IMR-90 (cell line): ENCODE measurements around the gene NFKB1. TPM values are rescaled to one million over a fixed set of nuclear protein-coding genes. Genes with fewer than 3 reads are reported as not detected.

ENCODE experiments used
- ATAC-seq: fragments of 200-7000 bp; cut with Tn5 transposase; 2 replicates; pipeline ENCODE4 v1.9.1; 2020; ENCODE audit warnings: low read depth, mild to moderate bottlenecking, moderate library complexity
- BruUV-seq: library from RNA; stranded (reverse); fragments of 400-500 nt; replicated peaks from 2 replicates; lab custom pipeline; 2021; lab: Mats Ljungman, UMichigan
- CTCF ChIA-PET: fragments of 300-600 bp; formaldehyde crosslinking; extraction: SDS; loops from one replicate; lab custom pipeline; 2021; ENCODE audit warnings: antibody characterized with exemption; lab: Yijun Ruan, JAX
- POLR2A ChIA-PET: fragments of 300-600 bp; sonication (Branson Sonifier 250); formaldehyde crosslinking; loops from one replicate; lab custom pipeline; 2022; ENCODE audit warnings: antibody characterized with exemption; ENCODE audit not compliant: unreplicated experiment; lab: Charles Lee
- DNase-seq: peaks from one replicate; pipeline ENCODE4 v3.0.0; 2013
- H2AFZ ChIP-seq: replicated peaks from 2 replicates; pipeline ENCODE3; 2013; ENCODE audit warnings: low read length, mild to moderate bottlenecking; ENCODE audit not compliant: poor library complexity
- H2AK5ac ChIP-seq: 2 replicates; pipeline ENCODE4 v1.6.1; 2013; ENCODE audit warnings: low read depth, low read length, inconsistent platforms
- H2AK9ac ChIP-seq: replicated peaks from 2 replicates; pipeline ENCODE3; 2013; ENCODE audit warnings: mild to moderate bottlenecking, low read depth, low read length, moderate library complexity; ENCODE audit not compliant: poor library complexity
- H2BK120ac ChIP-seq: 2 replicates; pipeline ENCODE4 v1.6.1; 2013; ENCODE audit warnings: low read depth, low read length, inconsistent platforms
- H2BK15ac ChIP-seq: 3 replicates; pipeline ENCODE4 v1.6.1; 2013; ENCODE audit warnings: low read depth, low read length, inconsistent platforms
- H2BK20ac ChIP-seq: 2 replicates; pipeline ENCODE4 v1.6.1; 2013; ENCODE audit warnings: low read depth, mild to moderate bottlenecking, inconsistent platforms, low read length, moderate library complexity
- H2BK5ac ChIP-seq: 2 replicates; pipeline ENCODE4 v1.6.1; 2013; ENCODE audit warnings: mild to moderate bottlenecking, low read depth, low read length, inconsistent platforms; ENCODE audit not compliant: poor library complexity, severe bottlenecking
- H3K14ac ChIP-seq: replicated peaks from 2 replicates; pipeline ENCODE4 v1.6.1; 2013; ENCODE audit warnings: low read depth, low read length, inconsistent platforms
- H3K18ac ChIP-seq: 2 replicates; pipeline ENCODE4 v1.6.1; 2013; ENCODE audit warnings: low read depth, low read length, control low read depth
- H3K23ac ChIP-seq: 2 replicates; pipeline ENCODE4 v1.6.1; 2013; ENCODE audit warnings: low read depth, low read length, inconsistent platforms
- H3K27ac ChIP-seq: 2 replicates; pipeline ENCODE4 v1.5.1; 2013; ENCODE audit warnings: mild to moderate bottlenecking, control low read depth, low read length; ENCODE audit not compliant: insufficient read depth
- H3K27me3 ChIP-seq: 2 replicates; pipeline ENCODE4 v1.6.1; 2013; ENCODE audit warnings: low read length; ENCODE audit not compliant: control insufficient read depth, insufficient read depth
- H3K36me3 ChIP-seq: 2 replicates; pipeline ENCODE4 v1.6.1; 2013; ENCODE audit warnings: low read length, mixed read lengths; ENCODE audit not compliant: control insufficient read depth, insufficient read depth
- H3K4ac ChIP-seq: 2 replicates; pipeline ENCODE4 v1.6.1; 2013; ENCODE audit warnings: low read depth, low read length, inconsistent platforms
- H3K4me1 ChIP-seq: 2 replicates; pipeline ENCODE4 v1.6.1; 2013; ENCODE audit warnings: low read length, mixed read lengths; ENCODE audit not compliant: control insufficient read depth, insufficient read depth
- H3K4me2 ChIP-seq: 2 replicates; pipeline ENCODE4 v1.6.1; 2013; ENCODE audit warnings: low read depth, mild to moderate bottlenecking, control low read depth, low read length, moderate library complexity
- H3K4me3 ChIP-seq: 2 replicates; pipeline ENCODE4 v1.5.1; 2013; ENCODE audit warnings: low read depth, mild to moderate bottlenecking, control low read depth, low read length, moderate library complexity; ENCODE audit not compliant: insufficient read depth
- H3K56ac ChIP-seq: 2 replicates; pipeline ENCODE4 v1.6.1; 2013; ENCODE audit warnings: low read length, inconsistent platforms; ENCODE audit not compliant: insufficient read depth; ENCODE audit errors: extremely low read depth
- H3K79me1 ChIP-seq, 2 experiments: 2 replicates each; pipeline ENCODE4 v1.6.1; 2013; ENCODE audit warnings: low read length in 2 of 2, inconsistent platforms in 1 of 2, low read depth in 1 of 2
- H3K9ac ChIP-seq: 2 replicates; pipeline ENCODE4 v1.6.1; 2013; ENCODE audit warnings: low read depth, low read length, control low read depth
- H3K9me1 ChIP-seq: 2 replicates; pipeline ENCODE4 v1.6.1; 2013; ENCODE audit warnings: low read length, inconsistent platforms; ENCODE audit not compliant: insufficient read depth
- H3K9me3 ChIP-seq: 2 replicates; pipeline ENCODE4 v1.6.1; 2013; ENCODE audit warnings: low read length; ENCODE audit not compliant: control insufficient read depth, insufficient read depth
- H4K20me1 ChIP-seq: 2 replicates; pipeline ENCODE4 v1.6.1; 2013; ENCODE audit warnings: low read length, inconsistent platforms; ENCODE audit not compliant: insufficient read depth
- H4K5ac ChIP-seq: 2 replicates; pipeline ENCODE4 v1.6.1; 2013; ENCODE audit warnings: mild to moderate bottlenecking, low read depth, low read length, control low read depth
- H4K8ac ChIP-seq, 2 experiments: 2 replicates each; pipeline ENCODE4 v1.6.1; 2013; ENCODE audit warnings: low read depth in 2 of 2, low read length in 2 of 2, control low read depth in 1 of 2, inconsistent platforms in 1 of 2
- H4K91ac ChIP-seq: 2 replicates; pipeline ENCODE4 v1.6.1; 2013; ENCODE audit warnings: low read depth, low read length, inconsistent platforms; ENCODE audit not compliant: insufficient read depth
- BHLHE40 ChIP-seq: fragments of 150-350 bp; IDR thresholded peaks from 2 replicates; pipeline ENCODE4 v1.6.1; 2016; ENCODE audit warnings: mild to moderate bottlenecking, low read depth, low read length
- CHD1 ChIP-seq: IDR thresholded peaks from 2 replicates; pipeline ENCODE4 v1.6.1; 2012; ENCODE audit warnings: low read depth, low read length, improper control_type of control experiment
- ELK1 ChIP-seq: fragments of 150-350 bp; IDR thresholded peaks from 2 replicates; pipeline ENCODE4 v1.6.1; 2016; ENCODE audit warnings: low read depth, mild to moderate bottlenecking, low read length, moderate library complexity, borderline replicate concordance
- MAFK ChIP-seq: IDR thresholded peaks from 2 replicates; pipeline ENCODE4 v1.6.1; 2012; ENCODE audit warnings: low read depth, low read length, improper control_type of control experiment
- MAZ ChIP-seq: IDR thresholded peaks from 2 replicates; pipeline ENCODE4 v1.6.1; 2012; ENCODE audit warnings: low read depth, mild to moderate bottlenecking, low read length, improper control_type of control experiment, moderate library complexity, borderline replicate concordance
- MXI1 ChIP-seq: IDR thresholded peaks from 2 replicates; pipeline ENCODE4 v1.6.1; 2012; ENCODE audit warnings: low read depth, mild to moderate bottlenecking, low read length, moderate library complexity, borderline replicate concordance
- POLR2A ChIP-seq: IDR thresholded peaks from 2 replicates; pipeline ENCODE4 v1.6.1; 2012; ENCODE audit warnings: mild to moderate bottlenecking, low read depth, low read length
- RAD21 ChIP-seq: IDR thresholded peaks from 2 replicates; pipeline ENCODE4 v1.6.1; 2012; ENCODE audit warnings: low read length, improper control_type of control experiment
- RFX5 ChIP-seq: IDR thresholded peaks from 2 replicates; pipeline ENCODE4 v1.8.0; 2012; ENCODE audit warnings: low read depth, mild to moderate bottlenecking, low read length, moderate library complexity
- USF2 ChIP-seq: fragments of 150-350 bp; IDR thresholded peaks from 2 replicates; pipeline ENCODE4 v1.6.1; 2017; ENCODE audit warnings: mild to moderate bottlenecking, antibody characterized with exemption, low read length, low read depth
- WGBS, 2 experiments: methylation state at CpG; one replicate each; pipeline versions ENCODE4 v1.1.5 to v1.1.7; 2013; ENCODE audit warnings: missing lambda C conversion rate in 2 of 2; ENCODE audit not compliant: insufficient read length in 1 of 2; ENCODE audit errors: extremely low coverage in 2 of 2; 5-methylcytosine and 5-hydroxymethylcytosine counted together
- dilution Hi-C: fragments of 300-500 bp; cut with HindIII; formaldehyde crosslinking; loops from one replicate; pipeline ENCODE4 v1.14.3; 2018; ENCODE audit warnings: low sequenced_read_pairs; ENCODE audit not compliant: unreplicated experiment
- in situ Hi-C: fragments of 300-500 bp; cut with MboI; formaldehyde crosslinking; loops from 3 replicates; pipeline ENCODE4 v1.14.3; 2019; ENCODE audit warnings: low sequenced_read_pairs, inconsistent platforms, mixed read lengths
- intact Hi-C: fragments of 100-400 bp; cut with micrococcal nuclease; formaldehyde crosslinking; loops from 2 replicates; pipeline ENCODE4 v1.10.0; 2022
- polyA plus RNA-seq, 3 experiments: library from polyadenylated mRNA; depleted of rRNA; stranded (reverse); fragments of >200 nt; gene quantifications; 2 replicates each; pipeline ENCODE4 v1.2.3, GENCODE V29; 2012; ENCODE audit warnings: low replicate concordance in 1 of 3
- total RNA-seq: library from RNA; depleted of rRNA; stranded (reverse); fragments of >200 nt; gene quantifications from 2 replicates; pipeline ENCODE4 v1.2.3, GENCODE V29; 2012

NFKB1 gene
- total and polyA plus RNA-seq, 2 of the 4 experiments (the other 2 are of a cell fraction) = 19.8 to 24.6 TPM

- Histone ChIP-seq H3K4ac (no peak overlapping the region), H4K20me1 (no peaks in the 10 kb centered on the region), H3K4me1 (no peaks in the 10 kb centered on the region; the same call in 1 of the 2 replicates), H4K5ac (no peak overlapping the region), H2AK9ac (no peak overlapping the region), H3K9me1 (peaks cover 10% of the 10 kb centered on the region), H2AFZ (no peak overlapping the region), H3K4me2 (no peak overlapping the region), H3K9ac (no peak overlapping the region), H4K8ac (no peak overlapping the region), H2BK120ac (no peak overlapping the region), H4K91ac (no peak overlapping the region), H3K23ac (no peak overlapping the region), H3K9me3 (no peaks in the 10 kb centered on the region), H2BK20ac (no peak overlapping the region), H3K18ac (no peak overlapping the region), H3K14ac (no peak overlapping the region), H3K27me3 (no peaks in the 10 kb centered on the region), H3K56ac (no peak overlapping the region), H3K27ac (no peak overlapping the region), H2BK15ac (no peak overlapping the region), H3K36me3 (peaks cover 49% of the 10 kb centered on the region), H3K79me1 (no peaks in the 10 kb centered on the region), H2BK5ac (no peak overlapping the region), H2AK5ac (no peak overlapping the region), H3K4me3 (no peak overlapping the region)
- ATAC-seq = no peak
- no CpG with 5 or more reads among the region's 3 CpGs for WGBS, 2 experiments
- intact Hi-C loops (loop anchor here (2.0 kb wide), 1 partner anchor 160 kb away; no protein-coding TSS in a partner anchor), dilution Hi-C loops (loop anchor here (25.0 kb wide), 1 partner anchor 402 kb away; the partner anchor contains the start of gene SLC9B1), in situ Hi-C loops (no loop called here)
- ChIA-PET POLR2A (no interaction called here), CTCF (interaction anchor here (2.9 kb wide), 1 partner anchor 10 kb away, joined by 19 read pairs; no protein-coding TSS in a partner anchor)
- no TSS peak for BruUV-seq
- no peak for DNase-seq
- TF ChIP-seq ELK1 = no peak
- no peak for TF ChIP-seq MAFK
- TF ChIP-seq USF2 = no peak
- TF ChIP-seq CHD1 = no peak
- no peak for TF ChIP-seq RFX5
- no peak for TF ChIP-seq BHLHE40
- TF ChIP-seq MAZ = no peak
- TF ChIP-seq MXI1 = no peak
- TF ChIP-seq POLR2A = no peak
- TF ChIP-seq RAD21 = no peak
Observed at GRCh38 chr4:102610476-102610875, 109.3 kb downstream of the NFKB1 start.
